IMR-90 (cell line): Measurements from ENCODE around the gene COL7A1. TPM values are rescaled to one million over a fixed set of nuclear protein-coding genes. Genes with fewer than 3 reads are reported as not detected.

ENCODE experiments used
- ATAC-seq: fragments of 200-7000 bp; cut with Tn5 transposase; 2 replicates; pipeline ENCODE4 v1.9.1; 2020; ENCODE audit warnings: low read depth, mild to moderate bottlenecking, moderate library complexity
- BruUV-seq: library from RNA; stranded (reverse); fragments of 400-500 nt; replicated peaks from 2 replicates; lab custom pipeline; 2021; lab: Mats Ljungman, UMichigan
- CTCF ChIA-PET: fragments of 300-600 bp; formaldehyde crosslinking; extraction: SDS; loops from one replicate; lab custom pipeline; 2021; ENCODE audit warnings: antibody characterized with exemption; lab: Yijun Ruan, JAX
- POLR2A ChIA-PET: fragments of 300-600 bp; sonication (Branson Sonifier 250); formaldehyde crosslinking; loops from one replicate; lab custom pipeline; 2022; ENCODE audit warnings: antibody characterized with exemption; ENCODE audit not compliant: unreplicated experiment; lab: Charles Lee
- DNase-seq: peaks from one replicate; pipeline ENCODE4 v3.0.0; 2013
- H2AFZ ChIP-seq: replicated peaks from 2 replicates; pipeline ENCODE3; 2013; ENCODE audit warnings: low read length, mild to moderate bottlenecking; ENCODE audit not compliant: poor library complexity
- H2AK5ac ChIP-seq: 2 replicates; pipeline ENCODE4 v1.6.1; 2013; ENCODE audit warnings: low read depth, low read length, inconsistent platforms
- H2AK9ac ChIP-seq: replicated peaks from 2 replicates; pipeline ENCODE3; 2013; ENCODE audit warnings: mild to moderate bottlenecking, low read depth, low read length, moderate library complexity; ENCODE audit not compliant: poor library complexity
- H2BK120ac ChIP-seq: 2 replicates; pipeline ENCODE4 v1.6.1; 2013; ENCODE audit warnings: low read depth, low read length, inconsistent platforms
- H2BK15ac ChIP-seq: 3 replicates; pipeline ENCODE4 v1.6.1; 2013; ENCODE audit warnings: low read depth, low read length, inconsistent platforms
- H2BK20ac ChIP-seq: 2 replicates; pipeline ENCODE4 v1.6.1; 2013; ENCODE audit warnings: low read depth, mild to moderate bottlenecking, inconsistent platforms, low read length, moderate library complexity
- H2BK5ac ChIP-seq: 2 replicates; pipeline ENCODE4 v1.6.1; 2013; ENCODE audit warnings: mild to moderate bottlenecking, low read depth, low read length, inconsistent platforms; ENCODE audit not compliant: poor library complexity, severe bottlenecking
- H3K14ac ChIP-seq: replicated peaks from 2 replicates; pipeline ENCODE4 v1.6.1; 2013; ENCODE audit warnings: low read depth, low read length, inconsistent platforms
- H3K18ac ChIP-seq: 2 replicates; pipeline ENCODE4 v1.6.1; 2013; ENCODE audit warnings: low read depth, low read length, control low read depth
- H3K23ac ChIP-seq: 2 replicates; pipeline ENCODE4 v1.6.1; 2013; ENCODE audit warnings: low read depth, low read length, inconsistent platforms
- H3K27ac ChIP-seq: 2 replicates; pipeline ENCODE4 v1.5.1; 2013; ENCODE audit warnings: mild to moderate bottlenecking, control low read depth, low read length; ENCODE audit not compliant: insufficient read depth
- H3K27me3 ChIP-seq: 2 replicates; pipeline ENCODE4 v1.6.1; 2013; ENCODE audit warnings: low read length; ENCODE audit not compliant: control insufficient read depth, insufficient read depth
- H3K36me3 ChIP-seq: 2 replicates; pipeline ENCODE4 v1.6.1; 2013; ENCODE audit warnings: low read length, mixed read lengths; ENCODE audit not compliant: control insufficient read depth, insufficient read depth
- H3K4ac ChIP-seq: 2 replicates; pipeline ENCODE4 v1.6.1; 2013; ENCODE audit warnings: low read depth, low read length, inconsistent platforms
- H3K4me1 ChIP-seq: 2 replicates; pipeline ENCODE4 v1.6.1; 2013; ENCODE audit warnings: low read length, mixed read lengths; ENCODE audit not compliant: control insufficient read depth, insufficient read depth
- H3K4me2 ChIP-seq: 2 replicates; pipeline ENCODE4 v1.6.1; 2013; ENCODE audit warnings: low read depth, mild to moderate bottlenecking, control low read depth, low read length, moderate library complexity
- H3K4me3 ChIP-seq: 2 replicates; pipeline ENCODE4 v1.5.1; 2013; ENCODE audit warnings: low read depth, mild to moderate bottlenecking, control low read depth, low read length, moderate library complexity; ENCODE audit not compliant: insufficient read depth
- H3K56ac ChIP-seq: 2 replicates; pipeline ENCODE4 v1.6.1; 2013; ENCODE audit warnings: low read length, inconsistent platforms; ENCODE audit not compliant: insufficient read depth; ENCODE audit errors: extremely low read depth
- H3K79me1 ChIP-seq, 2 experiments: 2 replicates each; pipeline ENCODE4 v1.6.1; 2013; ENCODE audit warnings: low read length in 2 of 2, inconsistent platforms in 1 of 2, low read depth in 1 of 2
- H3K9ac ChIP-seq: 2 replicates; pipeline ENCODE4 v1.6.1; 2013; ENCODE audit warnings: low read depth, low read length, control low read depth
- H3K9me1 ChIP-seq: 2 replicates; pipeline ENCODE4 v1.6.1; 2013; ENCODE audit warnings: low read length, inconsistent platforms; ENCODE audit not compliant: insufficient read depth
- H3K9me3 ChIP-seq: 2 replicates; pipeline ENCODE4 v1.6.1; 2013; ENCODE audit warnings: low read length; ENCODE audit not compliant: control insufficient read depth, insufficient read depth
- H4K20me1 ChIP-seq: 2 replicates; pipeline ENCODE4 v1.6.1; 2013; ENCODE audit warnings: low read length, inconsistent platforms; ENCODE audit not compliant: insufficient read depth
- H4K5ac ChIP-seq: 2 replicates; pipeline ENCODE4 v1.6.1; 2013; ENCODE audit warnings: mild to moderate bottlenecking, low read depth, low read length, control low read depth
- H4K8ac ChIP-seq, 2 experiments: 2 replicates each; pipeline ENCODE4 v1.6.1; 2013; ENCODE audit warnings: low read depth in 2 of 2, low read length in 2 of 2, control low read depth in 1 of 2, inconsistent platforms in 1 of 2
- H4K91ac ChIP-seq: 2 replicates; pipeline ENCODE4 v1.6.1; 2013; ENCODE audit warnings: low read depth, low read length, inconsistent platforms; ENCODE audit not compliant: insufficient read depth
- CEBPB ChIP-seq: IDR thresholded peaks from 2 replicates; pipeline ENCODE4 v1.6.1; 2012; ENCODE audit warnings: low read depth, low read length, improper control_type of control experiment
- CHD1 ChIP-seq: IDR thresholded peaks from 2 replicates; pipeline ENCODE4 v1.6.1; 2012; ENCODE audit warnings: low read depth, low read length, improper control_type of control experiment
- FOS ChIP-seq: fragments of 150-350 bp; IDR thresholded peaks from 2 replicates; pipeline ENCODE4 v1.6.1; 2016; ENCODE audit warnings: low read depth, low read length
- MAFK ChIP-seq: IDR thresholded peaks from 2 replicates; pipeline ENCODE4 v1.6.1; 2012; ENCODE audit warnings: low read depth, low read length, improper control_type of control experiment
- MAZ ChIP-seq: IDR thresholded peaks from 2 replicates; pipeline ENCODE4 v1.6.1; 2012; ENCODE audit warnings: low read depth, mild to moderate bottlenecking, low read length, improper control_type of control experiment, moderate library complexity, borderline replicate concordance
- MXI1 ChIP-seq: IDR thresholded peaks from 2 replicates; pipeline ENCODE4 v1.6.1; 2012; ENCODE audit warnings: low read depth, mild to moderate bottlenecking, low read length, moderate library complexity, borderline replicate concordance
- NFE2L2 ChIP-seq: fragments of 150-350 bp; IDR thresholded peaks from 2 replicates; pipeline ENCODE4 v1.6.1; 2016; ENCODE audit warnings: low read depth, mild to moderate bottlenecking, low read length
- RAD21 ChIP-seq: IDR thresholded peaks from 2 replicates; pipeline ENCODE4 v1.6.1; 2012; ENCODE audit warnings: low read length, improper control_type of control experiment
- RCOR1 ChIP-seq: IDR thresholded peaks from 2 replicates; pipeline ENCODE4 v1.6.1; 2012; ENCODE audit warnings: mild to moderate bottlenecking, low read length, improper control_type of control experiment; ENCODE audit not compliant: insufficient replicate concordance
- RFX5 ChIP-seq: IDR thresholded peaks from 2 replicates; pipeline ENCODE4 v1.8.0; 2012; ENCODE audit warnings: low read depth, mild to moderate bottlenecking, low read length, moderate library complexity
- SMC3 ChIP-seq: fragments of 150-350 bp; IDR thresholded peaks from 2 replicates; pipeline ENCODE4 v1.6.1; 2016; ENCODE audit warnings: low read depth, mild to moderate bottlenecking, antibody characterized with exemption, low read length, moderate library complexity
- WGBS, 2 experiments: methylation state at CpG; one replicate each; pipeline versions ENCODE4 v1.1.5 to v1.1.7; 2013; ENCODE audit warnings: missing lambda C conversion rate in 2 of 2; ENCODE audit not compliant: insufficient read length in 1 of 2; ENCODE audit errors: extremely low coverage in 2 of 2; 5-methylcytosine and 5-hydroxymethylcytosine counted together
- dilution Hi-C: fragments of 300-500 bp; cut with HindIII; formaldehyde crosslinking; loops from one replicate; pipeline ENCODE4 v1.14.3; 2018; ENCODE audit warnings: low sequenced_read_pairs; ENCODE audit not compliant: unreplicated experiment
- in situ Hi-C: fragments of 300-500 bp; cut with MboI; formaldehyde crosslinking; loops from 3 replicates; pipeline ENCODE4 v1.14.3; 2019; ENCODE audit warnings: low sequenced_read_pairs, inconsistent platforms, mixed read lengths
- intact Hi-C: fragments of 100-400 bp; cut with micrococcal nuclease; formaldehyde crosslinking; loops from 2 replicates; pipeline ENCODE4 v1.10.0; 2022
- polyA plus RNA-seq, 3 experiments: library from polyadenylated mRNA; depleted of rRNA; stranded (reverse); fragments of >200 nt; gene quantifications; 2 replicates each; pipeline ENCODE4 v1.2.3, GENCODE V29; 2012; ENCODE audit warnings: low replicate concordance in 1 of 3
- total RNA-seq: library from RNA; depleted of rRNA; stranded (reverse); fragments of >200 nt; gene quantifications from 2 replicates; pipeline ENCODE4 v1.2.3, GENCODE V29; 2012
- TF ChIP-seq, protein P1 (sequence below): conservative IDR thresholded peaks from 2 replicates; pipeline ENCODE4 v1.5.1; 2012; ENCODE audit warnings: mild to moderate bottlenecking, low read depth, low read length, improper control_type of control experiment
- TF ChIP-seq, protein P2 (sequence below): fragments of 150-350 bp; IDR thresholded peaks from 2 replicates; pipeline ENCODE4 v1.6.1; 2016; ENCODE audit warnings: low read depth, mild to moderate bottlenecking, low read length, moderate library complexity, borderline replicate concordance

Gene COL7A1
- total and polyA plus RNA-seq, 2 of the 4 experiments (the other 2 are of a cell fraction) = 4.1 to 20.3 TPM

DNA sequence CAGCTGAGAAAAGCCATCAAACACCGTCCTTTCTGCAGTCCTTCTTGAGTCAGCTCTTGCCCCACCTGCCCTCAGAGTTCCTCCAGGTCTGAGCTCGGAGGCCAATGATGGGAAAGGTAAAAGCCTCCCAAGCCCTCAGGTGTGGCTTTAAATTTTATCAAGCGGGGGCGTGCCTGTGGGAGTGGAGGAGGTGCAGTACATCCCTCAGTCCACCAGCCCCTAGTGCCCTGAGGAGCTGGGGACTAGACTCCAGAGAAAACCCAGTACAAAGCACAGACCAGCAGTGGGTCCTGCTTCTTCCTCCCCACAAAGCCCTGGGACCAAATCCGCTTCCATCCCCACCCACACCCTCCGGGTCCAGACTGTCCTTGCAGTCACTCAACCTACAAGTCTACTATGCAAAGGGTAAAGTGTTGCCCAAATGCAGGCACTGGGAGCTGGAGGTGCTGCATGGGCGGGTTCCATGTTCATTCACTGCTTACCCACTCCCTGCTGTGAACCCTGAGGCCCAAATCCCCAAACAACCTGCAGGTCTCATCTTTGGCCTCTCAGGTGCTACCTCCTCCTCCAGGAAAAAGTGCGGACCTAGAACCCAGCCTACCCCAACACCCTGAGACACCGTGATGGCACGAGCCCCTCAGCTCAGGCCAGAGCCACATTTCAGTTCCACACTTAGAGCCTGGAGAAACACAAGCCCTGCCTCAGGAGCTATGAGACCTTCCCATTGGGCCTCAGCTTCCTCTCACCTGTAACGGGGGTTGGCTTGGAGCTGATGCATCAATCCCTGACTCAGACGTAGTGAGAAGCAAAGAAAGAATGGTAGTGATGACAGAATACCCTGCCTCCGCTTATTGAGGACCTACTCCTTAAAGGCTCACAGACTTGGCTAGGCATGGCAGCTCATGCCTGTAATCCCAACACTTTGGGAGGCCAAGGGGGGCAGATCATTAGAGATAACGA is 41.0 kb downstream of the COL7A1 start (continued):
- TF ChIP-seq RFX5 = no peak

DNA sequence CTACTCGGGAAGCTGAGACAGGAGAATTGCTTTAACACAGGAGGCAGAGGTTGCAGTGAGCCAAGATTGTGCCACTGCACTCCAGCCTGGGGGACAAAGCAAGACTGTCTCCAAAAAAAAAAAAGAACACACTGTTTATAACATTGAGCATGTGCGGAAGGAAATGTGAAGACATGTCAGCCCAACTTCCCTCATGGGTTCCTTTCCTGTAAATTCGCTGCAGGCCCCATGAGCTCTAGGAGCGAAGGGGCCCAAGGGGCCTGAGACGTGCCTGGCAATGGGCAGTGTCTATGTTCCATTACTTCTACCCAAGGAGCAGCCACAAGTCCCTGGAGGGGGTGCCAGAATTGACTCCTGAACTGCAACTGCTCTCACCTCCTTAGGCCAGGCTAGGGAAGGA is 41.8 kb downstream of the COL7A1 start:
- Histone ChIP-seq H3K79me1 (peaks cover 10 to 43% of the 10 kb centered on the region in 2 experiments; a peak in 3 of 4 replicates), H2AK9ac (no peak overlapping the region), H2BK20ac (no peak overlapping the region), H3K27ac (no peak overlapping the region), H3K18ac (no peak overlapping the region), H3K4me1 (peaks cover 11% of the 10 kb centered on the region), H3K9ac (no peak overlapping the region), H3K14ac (no peak overlapping the region), H2AK5ac (no peak overlapping the region), H3K9me1 (peaks cover 2% of the 10 kb centered on the region; the same call in 1 of the 2 replicates), H3K56ac (no peak overlapping the region), H2BK120ac (no peak overlapping the region), H3K36me3 (peaks cover 3% of the 10 kb centered on the region; the same call in 1 of the 2 replicates), H2BK5ac (no peak overlapping the region), H2AFZ (no peak overlapping the region), H4K5ac (no peak overlapping the region), H4K20me1 (peaks cover 13% of the 10 kb centered on the region; the same call in 1 of the 2 replicates), H3K4me3 (no peak overlapping the region), H4K8ac (no peak overlapping the region), H3K4ac (no peak overlapping the region), H3K9me3 (no peaks in the 10 kb centered on the region), H3K27me3 (no peaks in the 10 kb centered on the region), H3K23ac (no peak overlapping the region), H2BK15ac (no peak overlapping the region), H4K91ac (no peak overlapping the region), H3K4me2 (no peak overlapping the region)
- dilution Hi-C loops (no loop called here), intact Hi-C loops (no loop called here), in situ Hi-C loops (no loop called here)
- no TSS peak for BruUV-seq
- 100% methylated on average over 2 of the region's 5 CpGs; no CpG with 5 or more reads in 1 of the 2 experiments for WGBS, 2 experiments
- ATAC-seq (no peak), DNase-seq (no peak)
- ChIA-PET CTCF (interaction anchor here (1.6 kb wide), 1 partner anchor 117 kb away, joined by 4 read pairs; no protein-coding TSS in a partner anchor), POLR2A (no interaction called here)
- TF ChIP-seq MAFK (no peak), CEBPB (no peak), CHD1 (no peak), RFX5 (no peak), NFE2L2 (no peak), SMC3 (no peak), RCOR1 (no peak), RAD21 (no peak), FOS (no peak), MXI1 (no peak), MAZ (no peak)
- TF ChIP-seq, protein P1, sequence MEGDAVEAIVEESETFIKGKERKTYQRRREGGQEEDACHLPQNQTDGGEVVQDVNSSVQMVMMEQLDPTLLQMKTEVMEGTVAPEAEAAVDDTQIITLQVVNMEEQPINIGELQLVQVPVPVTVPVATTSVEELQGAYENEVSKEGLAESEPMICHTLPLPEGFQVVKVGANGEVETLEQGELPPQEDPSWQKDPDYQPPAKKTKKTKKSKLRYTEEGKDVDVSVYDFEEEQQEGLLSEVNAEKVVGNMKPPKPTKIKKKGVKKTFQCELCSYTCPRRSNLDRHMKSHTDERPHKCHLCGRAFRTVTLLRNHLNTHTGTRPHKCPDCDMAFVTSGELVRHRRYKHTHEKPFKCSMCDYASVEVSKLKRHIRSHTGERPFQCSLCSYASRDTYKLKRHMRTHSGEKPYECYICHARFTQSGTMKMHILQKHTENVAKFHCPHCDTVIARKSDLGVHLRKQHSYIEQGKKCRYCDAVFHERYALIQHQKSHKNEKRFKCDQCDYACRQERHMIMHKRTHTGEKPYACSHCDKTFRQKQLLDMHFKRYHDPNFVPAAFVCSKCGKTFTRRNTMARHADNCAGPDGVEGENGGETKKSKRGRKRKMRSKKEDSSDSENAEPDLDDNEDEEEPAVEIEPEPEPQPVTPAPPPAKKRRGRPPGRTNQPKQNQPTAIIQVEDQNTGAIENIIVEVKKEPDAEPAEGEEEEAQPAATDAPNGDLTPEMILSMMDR = no peak
- TF ChIP-seq, protein P2, sequence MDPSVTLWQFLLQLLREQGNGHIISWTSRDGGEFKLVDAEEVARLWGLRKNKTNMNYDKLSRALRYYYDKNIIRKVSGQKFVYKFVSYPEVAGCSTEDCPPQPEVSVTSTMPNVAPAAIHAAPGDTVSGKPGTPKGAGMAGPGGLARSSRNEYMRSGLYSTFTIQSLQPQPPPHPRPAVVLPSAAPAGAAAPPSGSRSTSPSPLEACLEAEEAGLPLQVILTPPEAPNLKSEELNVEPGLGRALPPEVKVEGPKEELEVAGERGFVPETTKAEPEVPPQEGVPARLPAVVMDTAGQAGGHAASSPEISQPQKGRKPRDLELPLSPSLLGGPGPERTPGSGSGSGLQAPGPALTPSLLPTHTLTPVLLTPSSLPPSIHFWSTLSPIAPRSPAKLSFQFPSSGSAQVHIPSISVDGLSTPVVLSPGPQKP = no peak
